Glutamatergic neuron (in vitro differentiated cells): Measurements from ENCODE around the gene ZFYVE28. TPM values are rescaled to one million over a fixed set of nuclear protein-coding genes. Genes with fewer than 3 reads are reported as not detected.

Experiments used
- DNase-seq: peaks from one replicate; pipeline ENCODE4 v3.0.0; 2022
- H3K27ac Mint-ChIP-seq: one replicate; pipeline ENCODE4 v1.8.0; 2020; ENCODE audit warnings: mild to moderate bottlenecking, mixed read lengths, inconsistent platforms; ENCODE audit not compliant: unreplicated experiment
- H3K27me3 Mint-ChIP-seq: one replicate; pipeline ENCODE4 v1.8.0; 2020; ENCODE audit warnings: mild to moderate bottlenecking, moderate library complexity, mixed read lengths, inconsistent platforms; ENCODE audit not compliant: unreplicated experiment
- H3K36me3 Mint-ChIP-seq: one replicate; pipeline ENCODE4 v1.8.0; 2020; ENCODE audit warnings: mild to moderate bottlenecking, mixed read lengths, inconsistent platforms; ENCODE audit not compliant: unreplicated experiment
- H3K4me1 Mint-ChIP-seq: one replicate; pipeline ENCODE4 v1.8.0; 2020; ENCODE audit warnings: mild to moderate bottlenecking, low read depth, mixed read lengths, inconsistent platforms; ENCODE audit not compliant: unreplicated experiment
- H3K4me3 Mint-ChIP-seq: one replicate; pipeline ENCODE4 v1.8.0; 2020; ENCODE audit warnings: mild to moderate bottlenecking, mixed read lengths, inconsistent platforms; ENCODE audit not compliant: unreplicated experiment
- H3K9me3 Mint-ChIP-seq: one replicate; pipeline ENCODE4 v1.8.0; 2020; ENCODE audit warnings: mild to moderate bottlenecking, moderate library complexity, mixed read lengths, inconsistent platforms; ENCODE audit not compliant: unreplicated experiment
- CTCF ChIP-seq: fragments of 200-600 bp; sonication (generic); IDR thresholded peaks from one replicate; pipeline ENCODE4 v1.5.0; 2021; ENCODE audit not compliant: partially characterized antibody, unreplicated experiment
- total RNA-seq: library from RNA; stranded (reverse); fragmentation: NEBNext Ultra II Directional; extraction: Animal tissue kit (Norgen Biotek cat#: 25700); gene quantifications from one replicate; pipeline ENCODE4 v1.2.1, GENCODE V29; 2021; ENCODE audit not compliant: unreplicated experiment

The ZFYVE28 gene
- total RNA-seq, 1 donor from 2014 or later: 4.8 TPM

- H3K36me3 Mint-ChIP-seq: peaks cover 8% of the 10 kb centered on the region
- DNase-seq: no peak
- H3K9me3 Mint-ChIP-seq: peaks cover 11% of the 10 kb centered on the region
- H3K27me3 Mint-ChIP-seq: peaks cover 8% of the 10 kb centered on the region
- H3K4me1 Mint-ChIP-seq: peaks cover 2% of the 10 kb centered on the region
- H3K27ac Mint-ChIP-seq: no peak overlapping the region
- TF ChIP-seq CTCF: no peak
- H3K4me3 Mint-ChIP-seq: no peak overlapping the region
Measured at GRCh38 chr4:2304877-2305561, 113.4 kb downstream of the ZFYVE28 start.

- peaks cover 8% of the 10 kb centered on the region for H3K36me3 Mint-ChIP-seq
Measured at GRCh38 chr4:2304321-2304876, 114.0 kb downstream of the ZFYVE28 start.

DNA sequence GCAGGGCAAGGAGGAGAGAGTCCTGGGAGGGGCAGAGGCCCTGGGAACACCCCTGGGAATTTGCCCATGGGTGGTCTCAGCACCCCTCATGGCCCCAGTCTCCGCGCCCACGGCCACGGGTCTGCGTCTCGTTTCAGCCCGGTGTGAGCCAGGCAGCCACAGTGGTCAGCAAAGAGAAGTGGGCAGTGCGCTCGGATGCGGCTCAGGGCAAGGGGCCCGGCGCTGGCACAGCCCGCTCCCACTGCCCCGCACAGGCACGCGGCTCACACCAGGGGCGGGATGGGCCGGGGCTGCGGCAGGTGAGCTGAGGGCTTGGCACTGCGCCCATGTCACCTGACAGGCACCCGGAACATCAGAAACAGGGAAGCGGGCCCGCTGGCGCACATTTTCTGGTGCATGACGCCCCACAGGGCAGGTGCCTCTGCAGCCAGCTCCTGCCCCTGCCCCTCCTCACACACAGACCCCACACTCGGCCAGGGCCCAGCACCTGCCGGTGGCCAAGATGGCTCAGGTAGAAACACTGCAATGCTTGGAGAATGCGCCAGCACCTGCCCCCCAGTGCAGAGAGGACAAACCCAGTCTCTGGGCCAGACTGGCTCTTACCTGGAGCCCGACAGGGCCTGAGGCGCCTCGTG, 114.6 kb downstream of the ZFYVE28 start:
- TF ChIP-seq CTCF: no peak
- Mint-ChIP-seq H3K9me3 (peaks cover 12% of the 10 kb centered on the region), H3K27ac (no peak overlapping the region), H3K27me3 (peaks cover 10% of the 10 kb centered on the region), H3K4me1 (peaks cover 2% of the 10 kb centered on the region), H3K4me3 (no peak overlapping the region), H3K36me3 (peaks cover 12% of the 10 kb centered on the region)
- no peak for DNase-seq

More at GRCh38 chr4:2304321-2304876, 114.0 kb downstream of the ZFYVE28 start:
- DNase-seq: no peak
- peaks cover 12% of the 10 kb centered on the region for H3K9me3 Mint-ChIP-seq
- no peak overlapping the region for H3K4me3 Mint-ChIP-seq
- peaks cover 10% of the 10 kb centered on the region for H3K27me3 Mint-ChIP-seq
- H3K27ac Mint-ChIP-seq: no peak overlapping the region
- no peak for TF ChIP-seq CTCF
- peaks cover 2% of the 10 kb centered on the region for H3K4me1 Mint-ChIP-seq

- peaks cover 2% of the 10 kb centered on the region for H3K4me1 Mint-ChIP-seq
- peaks cover 12% of the 10 kb centered on the region for H3K9me3 Mint-ChIP-seq
- peaks cover 14% of the 10 kb centered on the region for H3K36me3 Mint-ChIP-seq
- no peak for DNase-seq
- no peak overlapping the region for H3K27ac Mint-ChIP-seq
- no peak overlapping the region for H3K4me3 Mint-ChIP-seq
- peaks cover 10% of the 10 kb centered on the region for H3K27me3 Mint-ChIP-seq
- TF ChIP-seq CTCF: no peak
Measured at GRCh38 chr4:2303121-2303685, 115.2 kb downstream of the ZFYVE28 start.
